GM19397 (cell line): ENCODE results near the gene MUC22.
"Not testable (repeated sequence)": the region's sequence is repeated elsewhere in the genome, so short reads cannot be mapped to it uniquely, and the experiment has no call there.

Source experiments
- ATAC-seq: cut with Tn5 transposase; IDR thresholded peaks from one replicate; pipeline ENCODE4 v1.9.1; 2021; ENCODE audit warnings: mild to moderate bottlenecking, moderate library complexity; ENCODE audit not compliant: unreplicated experiment

Gene MUC22

GRCh38 chr6:30997301-30997700 lies 13.0 kb upstream of the MUC22 start:
- no peak for ATAC-seq

- no peak for ATAC-seq
Observed at GRCh38 chr6:30998785-30999184, 11.5 kb upstream of the MUC22 start.

- ATAC-seq: not testable (repeated sequence)
Observed at GRCh38 chr6:31000067-31000860, 10.0 kb upstream of the MUC22 start.

GRCh38 chr6:31001281-31001888 lies 8.9 kb upstream of the MUC22 start:
- ATAC-seq: no peak

- no peak for ATAC-seq
Observed at GRCh38 chr6:31002471-31002870, 7.8 kb upstream of the MUC22 start.

GRCh38 chr6:31004794-31005193 lies 5.5 kb upstream of the MUC22 start:
- no peak for ATAC-seq

GRCh38 chr6:31005249-31006020 lies 4.8 kb upstream of the MUC22 start:
- no peak for ATAC-seq

GRCh38 chr6:31007694-31008093 lies 2.6 kb upstream of the MUC22 start:
- no peak for ATAC-seq

- ATAC-seq: no peak
Observed at GRCh38 chr6:31008165-31008564, 2.1 kb upstream of the MUC22 start.

- no peak for ATAC-seq
Observed at GRCh38 chr6:31009731-31010130, 543 bp upstream of the MUC22 start.

- ATAC-seq: no peak
Observed at GRCh38 chr6:31011153-31011552, 879 bp downstream of the MUC22 start.

- ATAC-seq: no peak
Observed at GRCh38 chr6:31016659-31017299, 6.5 kb downstream of the MUC22 start.

GRCh38 chr6:31017436-31017835 lies 7.2 kb downstream of the MUC22 start:
- not testable (repeated sequence) for ATAC-seq

- no peak for ATAC-seq
Observed at GRCh38 chr6:31020057-31020456, 9.8 kb downstream of the MUC22 start.

- not testable (repeated sequence) for ATAC-seq
Observed at GRCh38 chr6:31020631-31021255, 10.5 kb downstream of the MUC22 start.

- ATAC-seq: not testable (repeated sequence)
Observed at GRCh38 chr6:31021705-31022531, 11.6 kb downstream of the MUC22 start.

- ATAC-seq: no peak
Observed at GRCh38 chr6:31025595-31025994, 15.3 kb downstream of the MUC22 start.

- ATAC-seq: no peak
Observed at GRCh38 chr6:31031095-31031494, 20.8 kb downstream of the MUC22 start.

GRCh38 chr6:31033075-31033474 lies 22.8 kb downstream of the MUC22 start:
- no peak for ATAC-seq
